ENCODE data around the gene ABCA7. TPM values are rescaled to one million over a fixed set of nuclear protein-coding genes. Genes with fewer than 3 reads are reported as not detected.

The ABCA7 gene
- total and polyA plus RNA-seq, 2 of the 13 experiments (the other 11 are each of a cell fraction or from before 2014, with no cell fraction given) = 4.4 to 32.4 TPM

DNA sequence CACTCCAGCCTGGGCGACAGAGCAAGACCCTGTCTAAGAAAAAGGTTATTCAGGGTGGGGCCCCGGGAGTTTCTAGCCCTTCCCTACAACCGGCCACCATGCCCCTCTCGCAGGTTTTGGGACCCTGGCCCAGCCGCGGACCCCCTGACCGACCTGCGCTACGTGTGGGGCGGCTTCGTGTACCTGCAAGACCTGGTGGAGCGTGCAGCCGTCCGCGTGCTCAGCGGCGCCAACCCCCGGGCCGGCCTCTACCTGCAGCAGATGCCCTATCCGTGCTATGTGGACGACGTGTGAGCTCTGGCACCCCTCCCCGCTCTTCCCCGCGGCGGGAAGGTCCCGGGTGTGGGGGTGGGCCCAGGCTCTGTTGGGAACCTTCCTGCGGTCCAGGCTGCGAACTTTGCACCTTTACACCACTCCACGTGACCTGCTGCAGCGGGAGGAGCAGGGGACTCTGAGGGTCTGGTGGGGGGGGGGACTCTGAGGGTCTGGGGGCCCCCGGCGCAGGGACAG, 6.3 kb downstream of the ABCA7 start (continued):
- TF ChIP-seq, protein P1, sequence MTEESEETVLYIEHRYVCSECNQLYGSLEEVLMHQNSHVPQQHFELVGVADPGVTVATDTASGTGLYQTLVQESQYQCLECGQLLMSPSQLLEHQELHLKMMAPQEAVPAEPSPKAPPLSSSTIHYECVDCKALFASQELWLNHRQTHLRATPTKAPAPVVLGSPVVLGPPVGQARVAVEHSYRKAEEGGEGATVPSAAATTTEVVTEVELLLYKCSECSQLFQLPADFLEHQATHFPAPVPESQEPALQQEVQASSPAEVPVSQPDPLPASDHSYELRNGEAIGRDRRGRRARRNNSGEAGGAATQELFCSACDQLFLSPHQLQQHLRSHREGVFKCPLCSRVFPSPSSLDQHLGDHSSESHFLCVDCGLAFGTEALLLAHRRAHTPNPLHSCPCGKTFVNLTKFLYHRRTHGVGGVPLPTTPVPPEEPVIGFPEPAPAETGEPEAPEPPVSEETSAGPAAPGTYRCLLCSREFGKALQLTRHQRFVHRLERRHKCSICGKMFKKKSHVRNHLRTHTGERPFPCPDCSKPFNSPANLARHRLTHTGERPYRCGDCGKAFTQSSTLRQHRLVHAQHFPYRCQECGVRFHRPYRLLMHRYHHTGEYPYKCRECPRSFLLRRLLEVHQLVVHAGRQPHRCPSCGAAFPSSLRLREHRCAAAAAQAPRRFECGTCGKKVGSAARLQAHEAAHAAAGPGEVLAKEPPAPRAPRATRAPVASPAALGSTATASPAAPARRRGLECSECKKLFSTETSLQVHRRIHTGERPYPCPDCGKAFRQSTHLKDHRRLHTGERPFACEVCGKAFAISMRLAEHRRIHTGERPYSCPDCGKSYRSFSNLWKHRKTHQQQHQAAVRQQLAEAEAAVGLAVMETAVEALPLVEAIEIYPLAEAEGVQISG (CRISPR knock-in tag; IDR thresholded peaks at IDR 0.05) = peak; percentile 29; the same call in 1 of the 2 replicates
- TF ChIP-seq, protein P2, sequence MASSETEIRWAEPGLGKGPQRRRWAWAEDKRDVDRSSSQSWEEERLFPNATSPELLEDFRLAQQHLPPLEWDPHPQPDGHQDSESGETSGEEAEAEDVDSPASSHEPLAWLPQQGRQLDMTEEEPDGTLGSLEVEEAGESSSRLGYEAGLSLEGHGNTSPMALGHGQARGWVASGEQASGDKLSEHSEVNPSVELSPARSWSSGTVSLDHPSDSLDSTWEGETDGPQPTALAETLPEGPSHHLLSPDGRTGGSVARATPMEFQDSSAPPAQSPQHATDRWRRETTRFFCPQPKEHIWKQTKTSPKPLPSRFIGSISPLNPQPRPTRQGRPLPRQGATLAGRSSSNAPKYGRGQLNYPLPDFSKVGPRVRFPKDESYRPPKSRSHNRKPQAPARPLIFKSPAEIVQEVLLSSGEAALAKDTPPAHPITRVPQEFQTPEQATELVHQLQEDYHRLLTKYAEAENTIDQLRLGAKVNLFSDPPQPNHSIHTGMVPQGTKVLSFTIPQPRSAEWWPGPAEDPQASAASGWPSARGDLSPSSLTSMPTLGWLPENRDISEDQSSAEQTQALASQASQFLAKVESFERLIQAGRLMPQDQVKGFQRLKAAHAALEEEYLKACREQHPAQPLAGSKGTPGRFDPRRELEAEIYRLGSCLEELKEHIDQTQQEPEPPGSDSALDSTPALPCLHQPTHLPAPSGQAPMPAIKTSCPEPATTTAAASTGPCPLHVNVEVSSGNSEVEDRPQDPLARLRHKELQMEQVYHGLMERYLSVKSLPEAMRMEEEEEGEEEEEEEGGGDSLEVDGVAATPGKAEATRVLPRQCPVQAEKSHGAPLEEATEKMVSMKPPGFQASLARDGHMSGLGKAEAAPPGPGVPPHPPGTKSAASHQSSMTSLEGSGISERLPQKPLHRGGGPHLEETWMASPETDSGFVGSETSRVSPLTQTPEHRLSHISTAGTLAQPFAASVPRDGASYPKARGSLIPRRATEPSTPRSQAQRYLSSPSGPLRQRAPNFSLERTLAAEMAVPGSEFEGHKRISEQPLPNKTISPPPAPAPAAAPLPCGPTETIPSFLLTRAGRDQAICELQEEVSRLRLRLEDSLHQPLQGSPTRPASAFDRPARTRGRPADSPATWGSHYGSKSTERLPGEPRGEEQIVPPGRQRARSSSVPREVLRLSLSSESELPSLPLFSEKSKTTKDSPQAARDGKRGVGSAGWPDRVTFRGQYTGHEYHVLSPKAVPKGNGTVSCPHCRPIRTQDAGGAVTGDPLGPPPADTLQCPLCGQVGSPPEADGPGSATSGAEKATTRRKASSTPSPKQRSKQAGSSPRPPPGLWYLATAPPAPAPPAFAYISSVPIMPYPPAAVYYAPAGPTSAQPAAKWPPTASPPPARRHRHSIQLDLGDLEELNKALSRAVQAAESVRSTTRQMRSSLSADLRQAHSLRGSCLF (CRISPR knock-in tag; IDR thresholded peaks at IDR 0.05; ENCODE audit: borderline replicate concordance) = no peak
- TF ChIP-seq, protein P3, sequence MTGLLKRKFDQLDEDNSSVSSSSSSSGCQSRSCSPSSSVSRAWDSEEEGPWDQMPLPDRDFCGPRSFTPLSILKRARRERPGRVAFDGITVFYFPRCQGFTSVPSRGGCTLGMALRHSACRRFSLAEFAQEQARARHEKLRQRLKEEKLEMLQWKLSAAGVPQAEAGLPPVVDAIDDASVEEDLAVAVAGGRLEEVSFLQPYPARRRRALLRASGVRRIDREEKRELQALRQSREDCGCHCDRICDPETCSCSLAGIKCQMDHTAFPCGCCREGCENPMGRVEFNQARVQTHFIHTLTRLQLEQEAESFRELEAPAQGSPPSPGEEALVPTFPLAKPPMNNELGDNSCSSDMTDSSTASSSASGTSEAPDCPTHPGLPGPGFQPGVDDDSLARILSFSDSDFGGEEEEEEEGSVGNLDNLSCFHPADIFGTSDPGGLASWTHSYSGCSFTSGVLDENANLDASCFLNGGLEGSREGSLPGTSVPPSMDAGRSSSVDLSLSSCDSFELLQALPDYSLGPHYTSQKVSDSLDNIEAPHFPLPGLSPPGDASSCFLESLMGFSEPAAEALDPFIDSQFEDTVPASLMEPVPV (CRISPR knock-in tag; IDR thresholded peaks at IDR 0.05) = no peak; the same call in 1 of the 2 replicates
- TF ChIP-seq, protein P4, sequence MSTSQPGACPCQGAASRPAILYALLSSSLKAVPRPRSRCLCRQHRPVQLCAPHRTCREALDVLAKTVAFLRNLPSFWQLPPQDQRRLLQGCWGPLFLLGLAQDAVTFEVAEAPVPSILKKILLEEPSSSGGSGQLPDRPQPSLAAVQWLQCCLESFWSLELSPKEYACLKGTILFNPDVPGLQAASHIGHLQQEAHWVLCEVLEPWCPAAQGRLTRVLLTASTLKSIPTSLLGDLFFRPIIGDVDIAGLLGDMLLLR (CRISPR knock-in tag; IDR thresholded peaks at IDR 0.05) = no peak
- TF ChIP-seq HOXA3 (CRISPR knock-in tag; IDR thresholded peaks at IDR 0.05) (peak; percentile 49), RAD21 (CRISPR knock-in tag; IDR thresholded peaks at IDR 0.05) (peak; percentile 43; the same call in 1 of the 2 replicates), SMARCC2 (IDR thresholded peaks at IDR 0.05) (no peak), ZBTB7A (CRISPR knock-in tag; IDR thresholded peaks at IDR 0.05) (peak; percentile 50; the same call in 1 of the 2 replicates), CHD2 (IDR thresholded peaks at IDR 0.05; ENCODE audit: low read depth, low read length) (no peak), ERF (CRISPR knock-in tag; IDR thresholded peaks at IDR 0.05) (peak; percentile 67; the same call in 1 of the 2 replicates), KMT2B (CRISPR knock-in tag; IDR thresholded peaks at IDR 0.05) (no peak), SPEN (CRISPR knock-in tag; IDR thresholded peaks at IDR 0.05; ENCODE audit: low read depth) (peak; percentile 69), ELF3 (CRISPR knock-in tag; IDR thresholded peaks at IDR 0.05) (0 out of 2 replicates have a peak, but pooled peaks have one; percentile 28), JUNB (CRISPR knock-in tag; IDR thresholded peaks at IDR 0.05; ENCODE audit: borderline replicate concordance) (no peak), ZBTB21 (CRISPR knock-in tag; IDR thresholded peaks at IDR 0.05) (no peak)
- TF ChIP-seq, protein P5, sequence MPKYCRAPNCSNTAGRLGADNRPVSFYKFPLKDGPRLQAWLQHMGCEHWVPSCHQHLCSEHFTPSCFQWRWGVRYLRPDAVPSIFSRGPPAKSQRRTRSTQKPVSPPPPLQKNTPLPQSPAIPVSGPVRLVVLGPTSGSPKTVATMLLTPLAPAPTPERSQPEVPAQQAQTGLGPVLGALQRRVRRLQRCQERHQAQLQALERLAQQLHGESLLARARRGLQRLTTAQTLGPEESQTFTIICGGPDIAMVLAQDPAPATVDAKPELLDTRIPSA (CRISPR knock-in tag; IDR thresholded peaks at IDR 0.05; ENCODE audit: borderline replicate concordance) = 0 out of 2 replicates have a peak, but pooled peaks have one; percentile 47
- TF ChIP-seq, protein P6, sequence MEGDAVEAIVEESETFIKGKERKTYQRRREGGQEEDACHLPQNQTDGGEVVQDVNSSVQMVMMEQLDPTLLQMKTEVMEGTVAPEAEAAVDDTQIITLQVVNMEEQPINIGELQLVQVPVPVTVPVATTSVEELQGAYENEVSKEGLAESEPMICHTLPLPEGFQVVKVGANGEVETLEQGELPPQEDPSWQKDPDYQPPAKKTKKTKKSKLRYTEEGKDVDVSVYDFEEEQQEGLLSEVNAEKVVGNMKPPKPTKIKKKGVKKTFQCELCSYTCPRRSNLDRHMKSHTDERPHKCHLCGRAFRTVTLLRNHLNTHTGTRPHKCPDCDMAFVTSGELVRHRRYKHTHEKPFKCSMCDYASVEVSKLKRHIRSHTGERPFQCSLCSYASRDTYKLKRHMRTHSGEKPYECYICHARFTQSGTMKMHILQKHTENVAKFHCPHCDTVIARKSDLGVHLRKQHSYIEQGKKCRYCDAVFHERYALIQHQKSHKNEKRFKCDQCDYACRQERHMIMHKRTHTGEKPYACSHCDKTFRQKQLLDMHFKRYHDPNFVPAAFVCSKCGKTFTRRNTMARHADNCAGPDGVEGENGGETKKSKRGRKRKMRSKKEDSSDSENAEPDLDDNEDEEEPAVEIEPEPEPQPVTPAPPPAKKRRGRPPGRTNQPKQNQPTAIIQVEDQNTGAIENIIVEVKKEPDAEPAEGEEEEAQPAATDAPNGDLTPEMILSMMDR (CRISPR knock-in tag; IDR thresholded peaks at IDR 0.05) = peak; percentile 68

All from HepG2 (cell line).